ENCODE data around the gene MOK.
"Not testable (repeated sequence)": the region's sequence is repeated elsewhere in the genome, so short reads cannot be mapped to it uniquely, and the experiment has no call there.

Gene MOK, protein sequence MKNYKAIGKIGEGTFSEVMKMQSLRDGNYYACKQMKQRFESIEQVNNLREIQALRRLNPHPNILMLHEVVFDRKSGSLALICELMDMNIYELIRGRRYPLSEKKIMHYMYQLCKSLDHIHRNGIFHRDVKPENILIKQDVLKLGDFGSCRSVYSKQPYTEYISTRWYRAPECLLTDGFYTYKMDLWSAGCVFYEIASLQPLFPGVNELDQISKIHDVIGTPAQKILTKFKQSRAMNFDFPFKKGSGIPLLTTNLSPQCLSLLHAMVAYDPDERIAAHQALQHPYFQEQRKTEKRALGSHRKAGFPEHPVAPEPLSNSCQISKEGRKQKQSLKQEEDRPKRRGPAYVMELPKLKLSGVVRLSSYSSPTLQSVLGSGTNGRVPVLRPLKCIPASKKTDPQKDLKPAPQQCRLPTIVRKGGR

DNA sequence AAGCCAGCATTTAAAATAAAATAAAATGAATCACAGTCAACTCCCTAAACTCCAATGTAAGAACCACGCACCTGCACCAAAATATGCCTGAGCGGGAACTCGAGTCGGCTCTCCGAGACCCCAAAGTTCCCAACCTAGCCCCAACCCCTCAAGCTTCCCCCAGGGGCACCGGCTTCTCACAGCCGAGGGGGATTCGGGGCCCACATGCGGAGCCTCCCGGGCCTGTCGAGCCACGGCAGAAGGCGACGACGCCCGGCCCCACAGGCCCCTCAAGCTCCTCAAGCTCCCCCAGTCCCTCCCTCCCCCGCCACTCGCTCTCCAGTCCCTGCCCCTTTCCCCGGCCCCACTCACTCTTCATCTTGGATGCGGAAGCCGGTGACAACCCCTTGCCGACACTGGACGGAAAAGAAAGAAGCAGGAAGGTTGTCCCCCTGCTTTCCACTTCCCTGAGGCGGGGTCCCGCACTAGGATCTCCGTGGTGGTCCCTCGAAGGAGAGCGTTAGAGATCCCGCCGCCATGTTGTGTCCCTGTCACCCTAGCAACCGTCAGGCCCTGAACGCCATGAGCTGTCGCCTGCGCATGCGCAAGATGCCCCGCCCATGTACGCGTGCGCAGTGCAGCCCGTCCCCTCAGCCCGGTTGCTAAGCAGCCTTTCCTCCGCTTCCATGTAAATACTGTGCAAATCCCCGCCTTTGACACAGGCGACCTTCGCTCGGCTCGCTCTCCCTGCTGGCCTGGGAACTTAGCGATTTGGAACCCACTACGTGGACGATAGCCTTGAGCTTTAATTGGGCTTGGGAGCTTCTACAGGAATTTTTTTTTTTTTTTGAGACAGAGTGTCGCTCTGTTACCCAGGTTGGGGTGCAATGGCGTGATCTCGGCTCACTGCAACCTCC, at the start of gene MOK:
Gene MOK, minus strand, starts transcription at position 554 of the 896 bp plus-strand sequence. Its CDS starts 196 bp downstream, at position 358.
- peak; percentile 97 for DNase-seq

DNA sequence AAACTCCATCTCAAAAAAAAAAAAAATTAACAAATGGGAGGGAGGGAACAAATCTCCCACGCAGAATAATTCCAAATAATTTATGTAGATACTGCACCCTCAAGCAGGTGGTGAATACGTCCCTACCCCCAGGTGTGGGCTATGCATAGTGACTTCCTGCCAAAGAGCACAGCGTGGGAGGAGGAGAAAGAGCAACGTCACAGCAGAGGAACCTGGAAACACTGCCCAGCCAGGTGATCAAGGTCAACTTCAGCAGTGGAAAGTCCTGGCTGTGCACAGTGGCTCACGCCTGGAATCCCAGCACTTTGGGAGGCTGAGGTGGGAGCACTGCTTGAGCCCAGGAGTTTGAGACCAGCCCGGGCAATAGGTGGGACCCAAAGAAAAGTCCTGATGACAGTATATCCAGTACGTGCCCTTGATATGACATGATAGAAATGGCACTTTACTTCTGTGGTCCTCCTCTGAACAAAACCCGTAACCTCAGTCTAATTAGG, 48.2 kb upstream of the MOK start:
- DNase-seq: no peak

DNA sequence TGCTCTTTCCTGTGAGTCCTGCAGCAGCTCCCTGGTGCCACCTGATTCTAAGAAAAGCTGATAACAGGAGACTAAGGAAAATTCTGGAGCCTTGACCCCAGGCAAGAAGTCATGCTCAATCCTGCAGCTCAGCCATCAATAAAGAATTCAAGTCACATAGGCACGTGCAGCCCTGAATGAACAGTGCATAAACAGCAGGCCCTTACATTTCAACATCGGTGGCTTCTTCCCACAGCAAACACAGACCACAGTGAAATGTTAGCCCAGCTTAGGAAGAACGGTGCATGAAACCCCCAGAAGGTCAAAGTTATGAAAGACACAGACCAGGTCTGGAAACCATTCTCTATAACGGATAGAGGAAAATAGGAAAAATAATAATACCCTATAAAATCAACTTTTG, 47.2 kb upstream of the MOK start:
- no peak for DNase-seq

DNA sequence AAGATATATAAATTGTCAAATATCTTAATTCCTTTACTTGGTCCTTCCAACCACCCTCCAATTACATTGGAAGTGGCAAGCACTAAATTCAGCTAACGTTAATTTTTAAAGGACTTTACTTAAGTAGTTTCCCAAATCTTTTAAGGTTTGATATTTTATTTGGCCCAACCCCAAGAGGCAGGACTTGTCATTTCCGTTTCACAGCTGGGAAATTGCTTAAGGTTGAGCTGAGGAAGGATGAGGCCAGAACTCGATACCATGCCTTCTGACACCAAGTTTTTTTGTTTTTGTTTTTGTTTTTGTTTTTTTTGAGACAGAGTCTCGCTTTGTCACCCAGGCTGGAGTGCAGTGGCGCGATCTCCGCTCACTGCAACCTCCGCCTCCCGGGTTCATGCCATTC, 46.6 kb upstream of the MOK start:
- DNase-seq: not testable (repeated sequence)

DNA sequence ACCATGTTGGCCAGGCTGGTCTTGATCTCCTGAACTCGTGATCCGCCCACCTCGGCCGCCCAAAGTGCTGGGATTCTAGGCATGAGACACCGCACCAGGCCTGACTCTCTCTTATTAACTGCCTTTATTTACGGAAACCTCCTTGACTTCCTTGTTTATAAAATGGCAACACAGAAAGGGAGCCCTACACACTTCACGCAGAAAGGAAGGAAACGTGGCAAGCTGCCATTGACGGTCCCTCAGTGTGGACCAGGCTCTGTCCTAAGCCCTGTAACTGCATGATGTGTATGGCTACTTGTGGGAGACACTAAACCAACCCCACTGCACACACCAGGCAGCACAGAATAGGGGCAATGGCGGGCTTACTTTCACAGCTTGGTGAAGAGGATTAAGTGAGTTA, 46.1 kb upstream of the MOK start:
- no peak for DNase-seq

DNA sequence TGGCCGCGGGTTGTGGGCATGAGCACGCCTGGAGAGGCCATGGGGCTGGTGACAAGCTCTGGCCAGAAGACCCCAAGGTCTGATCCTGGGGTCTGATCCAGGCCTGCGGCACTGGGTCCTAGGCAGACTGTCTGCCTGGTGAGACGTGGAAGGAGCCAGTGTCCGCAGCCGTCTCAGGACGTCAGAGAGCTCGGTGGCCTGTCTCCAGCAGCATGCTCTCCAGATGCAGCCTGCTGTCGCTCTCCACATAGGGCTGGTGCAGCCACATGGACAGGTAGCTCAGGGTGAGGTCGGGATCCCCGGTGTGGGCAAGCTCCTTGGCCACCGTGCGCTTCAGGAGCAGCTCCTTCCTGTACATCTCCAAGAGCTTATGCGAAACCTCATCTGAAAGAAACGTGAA, 43.4 kb upstream of the MOK start:
- DNase-seq: no peak

DNA sequence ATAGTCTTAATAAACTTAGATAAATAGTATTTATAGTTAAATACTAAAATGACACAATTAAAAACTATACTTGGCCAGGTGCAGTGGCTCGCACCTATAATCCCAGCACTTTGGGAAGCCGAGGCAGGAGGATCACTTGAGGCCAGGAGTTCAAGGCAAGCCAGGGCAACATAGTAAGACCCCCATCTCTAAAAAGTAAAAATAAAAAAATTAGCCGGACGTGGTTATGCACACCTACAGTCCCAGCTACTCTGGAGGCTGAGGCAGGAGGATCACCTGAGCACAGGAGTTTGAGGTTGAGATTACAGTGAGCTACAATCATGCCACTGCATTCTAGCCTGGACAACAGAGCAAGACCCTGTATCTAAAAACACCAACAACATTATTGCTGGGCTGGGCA, 41.7 kb upstream of the MOK start:
- DNase-seq: no peak

DNA sequence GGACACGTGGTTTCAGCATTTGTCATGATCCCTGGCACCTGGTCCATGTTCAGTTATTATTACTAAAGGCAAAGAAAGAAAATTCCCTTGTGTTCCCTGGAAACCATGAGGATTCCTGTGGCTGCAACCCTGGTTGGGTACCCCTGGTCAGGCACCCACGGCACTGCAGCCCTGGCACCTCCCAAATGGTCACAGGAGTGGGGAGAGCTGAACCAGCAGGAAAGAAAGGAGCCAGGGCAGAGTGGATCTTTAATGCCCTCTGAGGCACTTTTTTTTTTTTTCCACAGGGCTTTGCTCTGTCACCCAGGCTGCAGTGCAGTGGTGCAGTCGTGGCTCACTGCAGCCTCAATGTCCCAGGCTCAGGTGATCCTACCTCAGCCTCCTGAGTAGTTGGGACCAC, 40.3 kb upstream of the MOK start:
- no peak for DNase-seq

DNA sequence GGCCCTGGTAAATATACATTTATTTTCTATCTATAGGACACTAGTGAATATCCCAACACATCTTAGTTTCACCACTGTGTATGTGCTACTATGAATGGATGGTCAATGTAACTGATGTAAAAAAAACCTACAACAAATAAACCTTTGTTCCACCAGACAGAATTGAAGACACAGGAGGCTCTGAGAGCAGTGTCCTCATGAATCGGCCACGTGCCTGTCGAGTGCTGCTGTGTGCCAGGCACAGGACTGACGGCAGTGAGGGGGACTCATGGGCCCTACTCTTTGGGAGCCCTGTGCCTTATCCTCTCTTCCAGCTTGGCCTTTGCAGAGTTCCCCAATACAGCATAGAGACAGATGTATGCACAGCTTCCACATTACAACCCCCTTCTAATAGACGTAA, 39.5 kb upstream of the MOK start:
- DNase-seq: no peak

DNA sequence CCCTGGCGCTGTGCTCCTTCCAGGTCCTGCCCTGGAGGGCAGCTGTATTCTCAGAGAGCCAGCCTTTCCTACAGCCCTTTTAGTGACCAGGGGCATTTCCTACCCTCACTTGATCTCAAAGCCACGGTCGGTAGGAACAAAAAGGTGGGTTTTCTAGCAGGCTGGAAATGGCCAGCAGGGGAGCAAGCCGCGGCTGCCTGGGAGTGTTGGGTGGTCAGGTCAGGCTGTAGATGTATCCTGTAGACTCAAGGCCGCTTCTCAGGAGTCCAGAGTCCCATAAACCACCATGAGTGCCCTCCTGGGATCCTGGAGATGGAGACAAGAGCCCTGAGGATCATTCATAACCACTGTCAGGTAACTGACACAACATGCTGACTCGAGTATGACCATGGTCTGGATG, 39.1 kb upstream of the MOK start:
- no peak for DNase-seq

DNA sequence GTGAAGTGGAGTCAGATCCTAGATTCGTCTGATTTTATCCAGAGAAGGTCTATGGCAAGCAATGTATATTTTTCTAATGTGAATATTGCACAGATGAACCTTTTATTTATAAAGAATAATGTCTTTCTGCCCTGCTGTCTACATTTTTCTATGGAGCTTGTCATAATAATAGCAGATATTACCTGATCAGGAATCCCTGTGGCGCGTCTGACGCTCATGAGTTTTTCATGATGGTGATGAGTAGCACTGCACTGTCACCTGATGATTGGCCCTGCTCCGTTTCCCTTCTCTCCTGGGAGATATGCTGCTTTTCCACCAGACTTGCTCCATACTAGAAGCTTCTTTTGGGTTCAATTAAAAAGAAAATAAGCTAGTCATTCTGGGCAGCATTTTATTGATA, 37.3 kb upstream of the MOK start:
- no peak for DNase-seq

DNA sequence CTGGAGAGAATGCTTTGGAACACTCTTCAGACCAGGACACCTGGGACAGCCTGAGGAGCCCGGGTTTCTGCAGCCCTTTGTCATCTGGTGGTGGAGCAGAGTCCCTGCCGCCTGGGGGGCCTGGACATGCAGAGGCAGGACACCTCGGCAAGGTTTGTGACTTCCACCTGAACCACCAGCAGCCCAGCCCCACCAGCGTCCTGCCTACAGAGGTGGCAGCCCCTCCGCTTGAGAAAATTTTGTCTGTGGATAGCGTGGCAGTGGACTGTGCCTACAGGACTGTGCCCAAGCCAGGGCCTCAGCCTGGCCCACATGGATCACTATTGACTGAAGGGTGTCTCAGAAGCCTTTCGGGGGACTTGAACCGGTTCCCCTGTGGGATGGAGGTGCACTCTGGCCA, 36.6 kb upstream of the MOK start:
- no peak for DNase-seq

DNA sequence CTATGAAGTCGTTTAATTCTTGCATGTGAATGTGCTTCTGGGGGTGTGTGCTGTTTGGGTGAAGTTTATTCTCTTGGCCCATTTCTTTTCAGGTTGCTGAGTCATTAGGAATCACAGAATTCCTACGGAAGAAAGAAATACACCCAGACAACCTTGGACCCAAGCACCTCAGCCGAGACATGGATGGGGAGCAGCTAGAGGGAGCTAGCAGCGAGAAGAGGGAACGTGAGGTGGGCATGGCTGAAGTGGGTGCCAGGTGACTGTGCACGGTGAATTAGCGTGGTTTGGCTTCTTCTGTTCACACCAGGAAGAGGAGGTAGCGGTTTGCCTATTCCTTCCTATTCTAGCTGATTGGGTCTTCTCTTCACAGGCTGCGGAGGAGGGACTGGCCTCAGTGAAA, 33.8 kb upstream of the MOK start:
- no peak for DNase-seq

DNA sequence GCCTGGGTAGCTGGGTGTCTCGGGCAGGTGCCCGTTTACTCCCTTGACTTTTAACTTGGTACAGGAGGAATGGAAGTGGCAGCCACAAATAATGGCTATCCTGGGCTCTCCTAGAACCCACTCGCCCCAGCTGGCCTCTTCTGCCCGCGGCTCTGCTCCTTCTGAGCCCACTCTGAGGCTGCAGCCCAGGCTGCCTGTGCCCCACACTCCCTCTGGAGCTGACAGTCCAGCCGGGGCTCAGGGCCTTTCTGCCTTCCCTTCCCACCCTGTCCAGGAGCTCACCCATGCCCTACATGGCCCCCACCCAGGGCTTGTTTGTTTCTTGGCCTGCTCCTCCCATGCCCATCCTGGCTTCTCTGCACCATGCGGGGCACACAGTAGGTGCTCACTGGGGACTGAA, 30.2 kb upstream of the MOK start:
- DNase-seq: no peak

DNA sequence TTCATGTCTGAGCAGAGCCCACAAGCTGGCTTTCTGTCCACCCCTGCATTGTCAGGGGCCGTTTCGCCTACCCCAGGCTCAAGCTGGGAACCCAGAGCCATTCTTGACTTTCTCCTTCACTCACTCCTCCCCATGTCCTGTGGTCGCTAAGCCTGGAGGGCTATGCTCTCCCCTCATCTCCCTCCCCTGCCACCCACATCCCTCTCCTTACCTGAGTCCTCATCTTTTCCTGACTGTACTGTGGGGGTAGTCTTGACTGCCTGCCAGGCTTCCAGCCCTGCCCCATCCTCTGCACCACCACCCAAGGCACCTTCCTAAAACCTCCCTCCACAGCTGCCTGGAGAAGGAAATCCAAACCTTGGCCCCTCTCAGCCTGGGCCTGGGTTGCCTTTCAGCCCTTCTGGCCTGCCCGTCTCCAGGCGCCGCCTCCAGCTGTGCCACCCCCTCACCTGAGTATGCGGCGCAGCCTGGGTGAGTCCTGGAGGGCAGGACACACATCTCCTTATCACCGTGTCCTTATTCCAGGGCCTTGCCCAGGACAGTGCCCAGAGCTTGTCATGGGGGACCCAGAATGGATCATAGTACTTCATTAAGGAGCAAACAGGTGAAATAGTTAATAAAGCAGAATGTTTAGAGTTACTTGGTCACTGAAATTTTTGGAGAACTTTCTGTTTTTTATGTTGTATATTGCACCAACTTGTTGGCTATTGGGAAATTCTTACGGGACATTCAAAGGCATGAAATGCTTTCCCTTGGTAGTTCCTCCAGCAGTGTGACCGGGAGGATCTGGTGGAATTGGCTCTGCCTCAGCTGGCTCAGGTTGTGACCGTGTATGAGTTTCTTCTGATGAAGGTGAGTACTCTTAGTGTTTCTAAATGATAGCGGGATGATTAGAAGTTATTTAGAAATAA, 29.1 kb upstream of the MOK start:
- no peak for DNase-seq

DNA sequence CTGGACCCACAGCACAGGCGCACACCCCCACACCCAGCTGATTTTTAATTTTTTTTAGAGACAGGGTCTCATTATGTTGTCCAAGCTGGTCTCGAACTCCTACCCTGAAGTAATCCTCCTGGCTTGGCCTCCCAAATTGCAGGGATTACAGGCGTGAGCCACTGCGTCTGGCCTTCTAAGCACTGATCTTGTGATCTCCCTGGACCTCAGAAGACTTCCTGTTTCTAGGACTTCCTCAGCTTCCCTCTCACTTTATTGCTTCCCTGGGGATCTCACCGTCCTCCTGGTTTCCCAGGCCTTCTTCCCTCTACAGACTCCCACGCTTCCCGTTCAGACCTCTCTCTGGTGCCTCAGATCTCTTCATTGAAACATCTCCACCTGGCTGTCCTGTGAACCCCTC, 28.4 kb upstream of the MOK start:
- no peak for DNase-seq

DNA sequence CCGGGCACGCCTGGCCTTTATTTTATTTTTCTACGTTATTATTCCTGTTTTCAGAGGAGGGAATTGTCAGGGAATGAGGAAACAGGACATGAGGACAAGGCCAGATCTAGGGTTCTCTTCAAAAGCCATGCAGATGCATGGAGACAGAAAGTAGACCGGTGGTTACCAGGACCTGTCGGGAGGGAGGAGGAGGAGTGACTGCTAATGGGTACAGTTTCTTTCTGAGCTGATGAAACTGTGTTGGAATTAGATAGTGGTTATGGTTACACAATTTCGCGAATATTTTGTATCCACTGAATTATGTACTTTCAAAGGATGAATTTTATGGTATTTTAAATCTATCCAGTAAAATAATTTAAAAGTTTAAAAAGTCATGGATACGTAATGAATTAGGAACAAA, 25.8 kb upstream of the MOK start:
- DNase-seq: no peak

DNA sequence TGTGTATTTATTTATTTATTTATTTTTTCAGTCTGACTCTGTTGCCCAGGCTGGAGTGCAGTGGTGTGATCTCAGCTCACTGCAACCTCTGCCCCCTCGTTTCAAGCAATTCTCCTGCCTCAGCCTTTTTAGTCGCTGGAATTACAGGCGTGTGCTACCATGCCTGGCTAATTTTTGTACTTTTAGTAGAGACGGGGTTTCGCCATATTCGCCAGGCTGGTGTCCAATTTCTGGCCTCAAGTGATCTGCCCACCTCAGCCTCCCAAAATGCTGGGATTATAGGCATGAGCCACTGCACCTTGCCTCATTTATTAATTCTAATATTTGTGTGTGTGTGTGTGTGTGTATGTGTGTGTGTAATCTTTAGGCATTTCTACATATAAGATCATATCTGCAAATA, 24.4 kb upstream of the MOK start:
- not testable (repeated sequence) for DNase-seq

DNA sequence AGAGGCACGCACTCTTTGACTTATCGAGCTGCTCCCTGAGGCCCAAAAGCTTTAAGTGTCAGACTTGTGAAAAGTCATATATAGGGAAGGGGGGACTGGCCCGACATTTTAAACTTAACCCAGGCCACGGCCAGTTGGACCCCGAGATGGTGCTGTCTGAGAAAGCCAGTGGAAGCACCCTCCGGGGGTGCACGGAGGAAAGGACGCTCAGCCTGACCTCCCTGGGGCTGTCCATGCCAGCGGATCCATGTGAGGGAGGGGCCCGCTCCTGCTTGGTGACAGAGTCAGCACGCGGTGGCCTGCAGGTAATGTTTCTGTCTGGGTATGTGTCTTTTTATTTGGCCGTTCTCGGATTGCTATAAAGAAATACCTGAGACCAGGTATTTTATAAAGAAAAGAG, 21.6 kb upstream of the MOK start:
- DNase-seq: no peak

DNA sequence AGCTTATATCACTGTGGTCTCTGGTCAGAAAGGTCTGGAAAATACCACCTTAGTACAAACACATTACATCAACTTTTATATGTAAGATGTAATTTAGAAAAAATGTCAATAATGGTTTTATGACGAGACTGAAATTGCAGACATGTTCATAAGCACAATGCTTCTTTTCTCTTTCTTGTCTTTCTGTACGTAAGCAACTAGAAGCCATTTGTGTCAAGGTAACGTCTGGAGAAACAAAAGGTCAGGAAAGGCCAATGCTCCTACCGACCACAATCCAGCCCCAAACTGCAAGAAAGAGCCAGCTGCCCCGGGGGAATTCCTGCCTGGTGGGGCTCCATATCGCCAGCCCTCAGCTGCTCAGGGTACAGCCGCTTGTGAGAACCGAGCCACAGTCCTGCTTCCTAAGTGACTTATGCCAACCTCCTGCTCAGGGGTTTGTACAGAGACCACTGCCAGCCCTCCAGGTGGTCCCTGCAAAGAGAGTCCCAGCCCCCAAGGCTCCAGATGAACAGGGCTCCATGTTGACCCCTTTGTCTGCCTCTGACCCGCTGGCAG, 20.9 kb upstream of the MOK start:
- DNase-seq: no peak

DNA sequence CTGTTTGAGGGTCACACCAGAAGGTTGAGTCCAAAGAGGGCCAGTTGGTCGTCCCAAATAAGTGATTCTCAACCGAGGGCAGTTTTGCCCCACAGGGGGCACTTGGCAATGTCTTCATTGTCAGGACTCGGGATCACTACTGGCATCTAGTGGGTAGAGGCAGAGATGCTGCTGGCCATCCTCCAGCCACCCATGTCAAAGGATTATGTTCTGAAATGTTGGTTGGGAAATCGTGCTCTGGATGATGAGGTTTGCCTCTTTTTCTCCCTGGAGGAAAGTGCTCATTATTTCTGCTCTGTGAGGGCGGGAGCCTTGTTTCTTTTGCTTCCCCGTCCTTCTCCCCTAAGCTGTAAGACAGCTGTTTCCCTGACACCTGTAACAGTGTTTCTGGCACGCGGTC, 18.1 kb upstream of the MOK start:
- DNase-seq: peak; percentile 39
